HepG2 (cell line): ENCODE measurements around the gene RICTOR. TPM values are rescaled to one million over a fixed set of nuclear protein-coding genes. Genes with fewer than 3 reads are reported as not detected.
A peak's percentile ranks its signal among the peaks of the same experiment; 100 is the strongest.

Source experiments
- BCL6 ChIP-seq: IDR thresholded peaks from 2 replicates; pipeline ENCODE4 v1.6.1; 2016; ENCODE audit warnings: missing genetic modification reagents, missing compliant biosample characterization
- CCDC6 ChIP-seq: sonication (generic); formaldehyde crosslinking; IDR thresholded peaks from 2 replicates; pipeline ENCODE4 v1.8.1; 2022; ENCODE audit warnings: mild to moderate bottlenecking, missing genetic modification reagents, moderate library complexity
- KDM3A ChIP-seq: IDR thresholded peaks from 2 replicates; pipeline ENCODE4 v1.6.1; 2018; ENCODE audit warnings: low read depth, missing compliant biosample characterization
- MIER3 ChIP-seq: IDR thresholded peaks from 2 replicates; pipeline ENCODE4 v1.6.1; 2016; ENCODE audit warnings: missing compliant biosample characterization, borderline replicate concordance
- RFX1 ChIP-seq: fragments of 450-650 bp; IDR thresholded peaks from 2 replicates; pipeline ENCODE4 v1.6.1; 2017
- RXRA ChIP-seq: sonication (generic); formaldehyde crosslinking; IDR thresholded peaks from 2 replicates; pipeline ENCODE4 v1.5.1; 2020; ENCODE audit warnings: missing genetic modification reagents
- SP4 ChIP-seq: sonication (generic); formaldehyde crosslinking; IDR thresholded peaks from 2 replicates; pipeline ENCODE4 v1.8.1; 2023; ENCODE audit warnings: mild to moderate bottlenecking, missing genetic modification reagents
- ZBTB7A ChIP-seq: sonication (generic); formaldehyde crosslinking; IDR thresholded peaks from 2 replicates; pipeline ENCODE4 v1.8.0; 2022; ENCODE audit warnings: mild to moderate bottlenecking, missing genetic modification reagents
- ZFYVE20 ChIP-seq: sonication (generic); formaldehyde crosslinking; IDR thresholded peaks from 2 replicates; pipeline ENCODE4 v1.8.0; 2023; ENCODE audit warnings: low read depth, mild to moderate bottlenecking, moderate library complexity, missing genetic modification reagents, borderline replicate concordance
- ZNF12 ChIP-seq: sonication (generic); formaldehyde crosslinking; IDR thresholded peaks from 2 replicates; pipeline ENCODE4 v1.5.0; 2020; ENCODE audit warnings: missing genetic modification reagents
- ZNF235 ChIP-seq: sonication (generic); formaldehyde crosslinking; IDR thresholded peaks from 2 replicates; pipeline ENCODE4 v1.8.1; 2023; ENCODE audit warnings: mild to moderate bottlenecking, missing genetic modification reagents, borderline replicate concordance
- ZNF451 ChIP-seq: sonication (generic); formaldehyde crosslinking; IDR thresholded peaks from 2 replicates; pipeline ENCODE4 v1.5.0; 2020; ENCODE audit warnings: mild to moderate bottlenecking, missing genetic modification reagents
- ZNF484 ChIP-seq: sonication (generic); formaldehyde crosslinking; IDR thresholded peaks from 2 replicates; pipeline ENCODE4 v1.5.1; 2020; ENCODE audit warnings: mild to moderate bottlenecking, low read depth, missing genetic modification reagents, borderline replicate concordance
- ZNF652 ChIP-seq: IDR thresholded peaks from 2 replicates; pipeline ENCODE4 v1.6.1; 2016; ENCODE audit warnings: low read depth, borderline replicate concordance
- ZNF703 ChIP-seq: sonication (generic); formaldehyde crosslinking; IDR thresholded peaks from 2 replicates; pipeline ENCODE4 v1.5.1; 2020; ENCODE audit warnings: missing genetic modification reagents, mild to moderate bottlenecking, moderate library complexity, borderline replicate concordance
- ZNF816 ChIP-seq: sonication (generic); formaldehyde crosslinking; IDR thresholded peaks from 2 replicates; pipeline ENCODE4 v1.8.0; 2022; ENCODE audit warnings: missing genetic modification reagents, mild to moderate bottlenecking, borderline replicate concordance
- polyA plus RNA-seq, 8 experiments: library from polyadenylated mRNA; depleted of rRNA in 3 of 8; stranded (reverse) in 7 of 8; unstranded in 1 of 8; fragments of >200 nt; fragmentation: Illumina TruSeq in 4 of 8; extraction: Trizol in 4 of 8; gene quantifications; 2 replicates each; pipeline versions ENCODE4 v1.2.1 to v1.2.3, GENCODE V29; 2011 to 2016; ENCODE audit warnings: low read depth in 4 of 8, missing spikeins in 1 of 8, mixed read lengths in 1 of 8; ENCODE audit not compliant: insufficient read depth in 1 of 8
- total RNA-seq, 5 experiments: library from RNA; depleted of rRNA; stranded (reverse); fragments of >200 nt; fragmentation: Illumina TruSeq; extraction: Trizol; gene quantifications; 2 replicates each; pipeline ENCODE4 v1.2.3, GENCODE V29; 2016; ENCODE audit warnings: low read depth in 1 of 5
- TF ChIP-seq, protein P1 (sequence below): IDR thresholded peaks from 2 replicates; pipeline ENCODE4 v1.6.1; 2016; ENCODE audit warnings: control low read depth
- TF ChIP-seq, protein P2 (sequence below): sonication (generic); formaldehyde crosslinking; IDR thresholded peaks from 2 replicates; pipeline ENCODE4 v1.4.0; 2020; ENCODE audit warnings: mild to moderate bottlenecking, missing genetic modification reagents
- TF ChIP-seq, protein P3 (sequence below): fragments of 450-650 bp; IDR thresholded peaks from 2 replicates; pipeline ENCODE4 v1.6.1; 2017
- TF ChIP-seq, protein P4 (sequence below): sonication (generic); formaldehyde crosslinking; IDR thresholded peaks from 2 replicates; pipeline ENCODE4 v1.5.0; 2020; ENCODE audit warnings: missing genetic modification reagents
- TF ChIP-seq, protein P5 (sequence below): sonication (generic); formaldehyde crosslinking; conservative IDR thresholded peaks from 2 replicates; pipeline ENCODE4 v1.4.0; 2020; ENCODE audit warnings: missing genetic modification reagents
- TF ChIP-seq, protein P6 (sequence below): IDR thresholded peaks from 2 replicates; pipeline ENCODE4 v1.6.1; 2016; ENCODE audit warnings: missing biosample characterization, missing genetic modification reagents, low read depth

The RICTOR gene
- total and polyA plus RNA-seq, 2 of the 13 experiments (the other 11 are each of a cell fraction or from before 2014, with no cell fraction given) = 10.7 to 15.4 TPM

DNA sequence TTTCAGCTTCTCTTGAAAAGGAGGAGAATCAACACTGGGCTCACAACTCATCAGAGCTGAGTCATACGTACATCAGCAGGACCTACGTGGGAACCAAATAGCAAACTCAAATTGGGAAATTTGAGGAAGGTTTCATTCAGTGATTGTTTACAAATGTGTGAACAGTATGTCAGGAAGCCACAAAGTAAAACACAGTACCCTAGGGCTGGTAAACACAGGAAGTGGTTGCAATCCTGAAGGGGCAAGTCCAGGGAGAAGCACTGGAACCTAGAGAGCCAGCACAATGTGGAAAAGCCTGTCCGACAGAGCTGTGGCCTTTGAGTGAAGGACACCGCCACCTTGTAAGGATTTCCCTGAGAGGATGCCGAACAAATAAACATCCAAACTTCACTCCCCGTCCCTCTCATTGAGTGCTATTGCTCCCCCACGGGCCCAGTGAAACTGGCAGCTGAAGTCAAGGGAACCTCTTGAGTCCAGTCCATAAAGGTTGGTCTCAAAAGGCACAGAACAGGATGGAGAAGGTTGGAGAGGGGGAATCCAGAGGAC lies 26.7 kb upstream of the RICTOR start (continued):
- TF ChIP-seq RXRA (CRISPR knock-in tag) (no peak; the same call in 1 of the 2 replicates), SP4 (CRISPR knock-in tag) (no peak), KDM3A (CRISPR knock-in tag) (no peak), CCDC6 (CRISPR knock-in tag) (no peak), ZNF451 (CRISPR knock-in tag) (no peak), ZNF703 (no peak), BCL6 (CRISPR knock-in tag) (peak; percentile 88), MIER3 (CRISPR knock-in tag) (peak; percentile 71; the same call in 1 of the 2 replicates), ZNF12 (CRISPR knock-in tag) (no peak), ZNF484 (CRISPR knock-in tag) (no peak), ZNF816 (CRISPR knock-in tag) (no peak), ZFYVE20 (CRISPR knock-in tag) (no peak), ZNF235 (no peak), RFX1 (no peak), ZBTB7A (CRISPR knock-in tag) (no peak), ZNF652 (no peak)
- TF ChIP-seq, protein P1, sequence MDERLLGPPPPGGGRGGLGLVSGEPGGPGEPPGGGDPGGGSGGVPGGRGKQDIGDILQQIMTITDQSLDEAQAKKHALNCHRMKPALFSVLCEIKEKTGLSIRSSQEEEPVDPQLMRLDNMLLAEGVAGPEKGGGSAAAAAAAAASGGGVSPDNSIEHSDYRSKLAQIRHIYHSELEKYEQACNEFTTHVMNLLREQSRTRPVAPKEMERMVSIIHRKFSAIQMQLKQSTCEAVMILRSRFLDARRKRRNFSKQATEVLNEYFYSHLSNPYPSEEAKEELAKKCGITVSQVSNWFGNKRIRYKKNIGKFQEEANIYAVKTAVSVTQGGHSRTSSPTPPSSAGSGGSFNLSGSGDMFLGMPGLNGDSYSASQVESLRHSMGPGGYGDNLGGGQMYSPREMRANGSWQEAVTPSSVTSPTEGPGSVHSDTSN (CRISPR knock-in tag) = no peak
- TF ChIP-seq, protein P2, sequence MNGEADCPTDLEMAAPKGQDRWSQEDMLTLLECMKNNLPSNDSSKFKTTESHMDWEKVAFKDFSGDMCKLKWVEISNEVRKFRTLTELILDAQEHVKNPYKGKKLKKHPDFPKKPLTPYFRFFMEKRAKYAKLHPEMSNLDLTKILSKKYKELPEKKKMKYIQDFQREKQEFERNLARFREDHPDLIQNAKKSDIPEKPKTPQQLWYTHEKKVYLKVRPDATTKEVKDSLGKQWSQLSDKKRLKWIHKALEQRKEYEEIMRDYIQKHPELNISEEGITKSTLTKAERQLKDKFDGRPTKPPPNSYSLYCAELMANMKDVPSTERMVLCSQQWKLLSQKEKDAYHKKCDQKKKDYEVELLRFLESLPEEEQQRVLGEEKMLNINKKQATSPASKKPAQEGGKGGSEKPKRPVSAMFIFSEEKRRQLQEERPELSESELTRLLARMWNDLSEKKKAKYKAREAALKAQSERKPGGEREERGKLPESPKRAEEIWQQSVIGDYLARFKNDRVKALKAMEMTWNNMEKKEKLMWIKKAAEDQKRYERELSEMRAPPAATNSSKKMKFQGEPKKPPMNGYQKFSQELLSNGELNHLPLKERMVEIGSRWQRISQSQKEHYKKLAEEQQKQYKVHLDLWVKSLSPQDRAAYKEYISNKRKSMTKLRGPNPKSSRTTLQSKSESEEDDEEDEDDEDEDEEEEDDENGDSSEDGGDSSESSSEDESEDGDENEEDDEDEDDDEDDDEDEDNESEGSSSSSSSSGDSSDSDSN (CRISPR knock-in tag) = peak; percentile 20; the same call in 1 of the 2 replicates
- TF ChIP-seq, protein P3, sequence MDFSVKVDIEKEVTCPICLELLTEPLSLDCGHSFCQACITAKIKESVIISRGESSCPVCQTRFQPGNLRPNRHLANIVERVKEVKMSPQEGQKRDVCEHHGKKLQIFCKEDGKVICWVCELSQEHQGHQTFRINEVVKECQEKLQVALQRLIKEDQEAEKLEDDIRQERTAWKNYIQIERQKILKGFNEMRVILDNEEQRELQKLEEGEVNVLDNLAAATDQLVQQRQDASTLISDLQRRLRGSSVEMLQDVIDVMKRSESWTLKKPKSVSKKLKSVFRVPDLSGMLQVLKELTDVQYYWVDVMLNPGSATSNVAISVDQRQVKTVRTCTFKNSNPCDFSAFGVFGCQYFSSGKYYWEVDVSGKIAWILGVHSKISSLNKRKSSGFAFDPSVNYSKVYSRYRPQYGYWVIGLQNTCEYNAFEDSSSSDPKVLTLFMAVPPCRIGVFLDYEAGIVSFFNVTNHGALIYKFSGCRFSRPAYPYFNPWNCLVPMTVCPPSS = no peak
- TF ChIP-seq, protein P4, sequence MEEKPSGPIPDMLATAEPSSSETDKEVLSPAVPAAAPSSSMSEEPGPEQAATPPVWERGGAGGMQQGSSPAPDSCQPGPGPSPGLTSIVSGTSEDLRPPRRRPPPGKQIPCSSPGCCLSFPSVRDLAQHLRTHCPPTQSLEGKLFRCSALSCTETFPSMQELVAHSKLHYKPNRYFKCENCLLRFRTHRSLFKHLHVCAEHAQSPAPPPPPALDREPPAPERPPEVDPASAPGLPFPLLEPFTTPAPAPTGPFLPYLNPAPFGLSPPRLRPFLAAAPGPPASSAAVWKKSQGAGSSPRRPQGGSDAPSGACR = no peak
- TF ChIP-seq, protein P5, sequence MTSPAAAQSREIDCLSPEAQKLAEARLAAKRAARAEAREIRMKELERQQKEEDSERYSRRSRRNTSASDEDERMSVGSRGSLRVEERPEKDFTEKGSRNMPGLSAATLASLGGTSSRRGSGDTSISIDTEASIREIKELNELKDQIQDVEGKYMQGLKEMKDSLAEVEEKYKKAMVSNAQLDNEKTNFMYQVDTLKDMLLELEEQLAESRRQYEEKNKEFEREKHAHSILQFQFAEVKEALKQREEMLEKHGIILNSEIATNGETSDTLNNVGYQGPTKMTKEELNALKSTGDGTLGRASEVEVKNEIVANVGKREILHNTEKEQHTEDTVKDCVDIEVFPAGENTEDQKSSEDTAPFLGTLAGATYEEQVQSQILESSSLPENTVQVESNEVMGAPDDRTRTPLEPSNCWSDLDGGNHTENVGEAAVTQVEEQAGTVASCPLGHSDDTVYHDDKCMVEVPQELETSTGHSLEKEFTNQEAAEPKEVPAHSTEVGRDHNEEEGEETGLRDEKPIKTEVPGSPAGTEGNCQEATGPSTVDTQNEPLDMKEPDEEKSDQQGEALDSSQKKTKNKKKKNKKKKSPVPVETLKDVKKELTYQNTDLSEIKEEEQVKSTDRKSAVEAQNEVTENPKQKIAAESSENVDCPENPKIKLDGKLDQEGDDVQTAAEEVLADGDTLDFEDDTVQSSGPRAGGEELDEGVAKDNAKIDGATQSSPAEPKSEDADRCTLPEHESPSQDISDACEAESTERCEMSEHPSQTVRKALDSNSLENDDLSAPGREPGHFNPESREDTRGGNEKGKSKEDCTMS (CRISPR knock-in tag) = no peak
- TF ChIP-seq, protein P6, sequence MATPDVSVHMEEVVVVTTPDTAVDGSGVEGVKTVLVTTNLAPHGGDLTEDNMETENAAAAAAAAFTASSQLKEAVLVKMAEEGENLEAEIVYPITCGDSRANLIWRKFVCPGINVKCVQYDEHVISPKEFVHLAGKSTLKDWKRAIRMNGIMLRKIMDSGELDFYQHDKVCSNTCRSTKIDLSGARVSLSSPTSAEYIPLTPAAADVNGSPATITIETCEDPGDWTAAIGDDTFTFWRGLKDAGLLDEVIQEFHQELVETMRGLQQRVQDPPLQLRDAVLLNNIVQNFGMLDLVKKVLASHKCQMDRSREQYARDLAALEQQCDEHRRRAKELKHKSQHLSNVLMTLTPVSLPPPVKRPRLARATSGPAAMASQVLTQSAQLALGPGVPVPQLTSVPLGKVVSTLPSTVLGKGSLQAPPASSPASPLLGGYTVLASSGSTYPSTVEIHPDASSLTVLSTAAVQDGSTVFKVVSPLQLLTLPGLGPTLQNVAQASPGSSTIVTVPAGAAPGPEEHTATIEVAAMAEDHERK = no peak
